ENCODE data around the gene SFTPB.

SFTPB gene

GRCh38 chr2:85656468-85656867 lies 11.5 kb downstream of the SFTPB start:
- H3K4me3 ChIP-seq (ENCODE audit: low read depth, low read length): no peak overlapping the region

DNA sequence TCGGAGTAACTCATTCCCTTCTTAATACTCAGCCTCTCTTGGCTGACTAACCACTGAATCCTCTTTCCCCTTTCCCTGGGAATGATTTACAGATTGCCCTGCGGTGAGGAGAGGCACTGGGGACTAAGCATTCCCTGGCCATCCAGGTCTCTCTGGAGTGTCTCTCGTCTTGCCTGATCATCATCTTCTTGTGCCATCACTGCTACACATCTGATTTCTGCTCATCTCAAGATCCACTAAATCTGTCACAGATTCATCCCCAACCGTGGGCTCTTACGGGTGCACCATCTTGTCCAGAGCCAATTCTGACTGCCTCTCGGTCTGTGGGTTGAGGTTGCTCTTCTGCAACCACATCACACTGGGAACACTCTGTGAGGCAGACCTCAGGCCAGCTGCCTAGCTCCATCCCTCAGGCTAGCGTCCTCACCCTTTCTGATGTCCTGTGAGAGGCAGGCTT lies 12.0 kb downstream of the SFTPB start:
- no peak overlapping the region for H3K4me3 ChIP-seq (ENCODE audit: low read depth, low read length)
- no peak for TF ChIP-seq CTCF (conservative IDR thresholded peaks at IDR 0.05; ENCODE audit: low read depth, low read length)
- DNase-seq (ENCODE audit: low read depth): no peak

More at GRCh38 chr2:85656468-85656867, 11.5 kb downstream of the SFTPB start:
- no peak for TF ChIP-seq CTCF (conservative IDR thresholded peaks at IDR 0.05; ENCODE audit: low read depth, low read length)
- DNase-seq (ENCODE audit: low read depth): no peak

- H3K4me3 ChIP-seq (ENCODE audit: low read depth, low read length): no peak overlapping the region
- DNase-seq (ENCODE audit: low read depth): no peak
- no peak for TF ChIP-seq CTCF (conservative IDR thresholded peaks at IDR 0.05; ENCODE audit: low read depth, low read length)
These were observed 14.0 kb downstream of the SFTPB start for GRCh38 chr2:85653996-85654395.

DNA sequence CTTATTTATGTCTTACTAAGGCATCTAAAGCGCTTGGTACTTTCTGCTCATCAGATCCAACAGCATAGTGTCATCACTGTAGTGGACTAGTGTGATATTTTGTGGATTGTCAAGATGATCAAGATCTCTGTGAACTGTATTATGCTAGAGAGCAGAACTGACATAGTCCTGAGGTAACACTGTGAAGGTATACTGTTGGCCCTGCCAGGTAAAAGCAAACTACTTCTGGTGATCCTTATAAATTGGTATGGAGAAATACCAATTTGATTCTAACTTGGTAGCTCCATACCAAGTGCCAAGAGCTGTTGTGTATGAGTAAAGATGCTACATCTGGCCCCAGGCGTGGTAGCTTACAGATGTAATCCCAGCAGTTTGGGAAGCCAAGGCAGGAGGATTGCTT lies 15.9 kb downstream of the SFTPB start:
- H3K4me3 ChIP-seq (ENCODE audit: low read depth, low read length): no peak overlapping the region
- no peak for DNase-seq (ENCODE audit: low read depth)
- no peak for TF ChIP-seq CTCF (conservative IDR thresholded peaks at IDR 0.05; ENCODE audit: low read depth, low read length)

DNA sequence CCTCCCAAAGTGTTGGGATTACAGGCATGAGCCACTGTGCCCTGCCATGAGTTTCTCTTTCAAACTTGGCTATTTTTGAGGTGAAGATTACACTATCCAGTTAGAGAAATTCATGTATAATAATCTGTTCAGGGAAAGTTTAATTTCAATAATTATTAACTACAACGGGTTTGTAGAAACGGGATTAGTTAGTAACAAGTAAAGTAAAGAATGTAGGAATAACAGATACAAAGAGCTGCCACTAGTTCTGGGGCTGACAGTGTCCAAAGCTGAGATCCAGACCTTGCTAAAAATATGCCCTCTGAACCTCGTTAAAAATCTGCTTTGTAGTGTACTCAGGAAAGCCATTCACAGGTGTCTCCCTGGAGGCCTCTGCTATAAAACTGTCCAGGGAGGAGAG lies 16.9 kb downstream of the SFTPB start:
- no peak for TF ChIP-seq CTCF (conservative IDR thresholded peaks at IDR 0.05; ENCODE audit: low read depth, low read length)
- DNase-seq (ENCODE audit: low read depth): no peak
- H3K4me3 ChIP-seq (ENCODE audit: low read depth, low read length): no peak overlapping the region

DNA sequence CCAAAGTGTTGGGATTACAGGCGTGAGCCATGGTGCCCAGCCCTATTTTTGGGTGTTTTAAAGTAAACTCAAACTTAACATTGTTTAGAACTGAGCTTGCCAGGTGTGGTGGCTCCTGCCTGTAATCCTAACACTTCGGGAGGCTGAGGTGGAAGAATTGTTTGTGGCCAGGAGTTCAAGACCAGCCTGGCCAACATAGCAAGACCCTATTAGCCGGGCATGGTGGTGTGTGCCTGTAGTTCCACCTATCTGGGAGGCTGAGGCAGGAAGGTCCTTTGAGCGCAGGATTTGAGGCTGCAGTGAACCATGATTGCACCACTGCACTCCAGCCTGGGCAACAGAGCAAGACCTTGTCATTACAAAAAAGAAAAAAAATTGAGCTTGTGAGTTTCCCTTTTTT lies 17.5 kb downstream of the SFTPB start:
- no peak for TF ChIP-seq CTCF (conservative IDR thresholded peaks at IDR 0.05; ENCODE audit: low read depth, low read length)
- DNase-seq (ENCODE audit: low read depth): no peak
- no peak overlapping the region for H3K4me3 ChIP-seq (ENCODE audit: low read depth, low read length)
